Renal pelvis (tissue), 4 donors: ENCODE measurements around the gene PXK. TPM values are rescaled to one million over a fixed set of nuclear protein-coding genes. Genes with fewer than 3 reads are reported as not detected.

Source experiments
- DNase-seq: peaks from one replicate; pipeline ENCODE4 v3.0.0-alpha.2; 2013
- polyA plus RNA-seq, 3 donors: library from polyadenylated mRNA; unstranded; fragments of 120-200 nt; gene quantifications; one replicate each; pipeline ENCODE4 v1.2.1, GENCODE V29; 2013; ENCODE audit not compliant: insufficient read length in 3 of 3

Gene PXK
- polyA plus RNA-seq, 3 donors, result 21.8 to 37.2 (median 32.9) TPM

DNA sequence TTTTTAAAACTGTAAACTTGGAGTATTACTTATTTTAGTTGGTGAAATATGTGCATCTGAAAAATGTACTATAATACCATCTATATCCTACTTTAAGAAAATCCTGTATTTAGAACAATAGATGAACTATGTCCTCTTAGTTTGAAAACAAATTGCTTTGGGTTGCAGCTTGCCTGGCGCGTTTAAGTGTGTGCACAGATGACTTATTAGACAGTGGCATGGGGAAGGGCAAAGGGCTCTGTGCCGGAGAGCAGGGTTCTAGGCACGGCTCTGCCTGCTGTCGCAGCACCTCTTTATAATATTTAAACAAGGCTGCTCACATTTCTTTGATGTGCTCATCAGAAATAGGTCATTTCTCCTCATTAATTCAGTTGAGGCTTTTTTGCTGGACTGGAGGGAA lies 10.0 kb downstream of the PXK start:
- no peak for DNase-seq

DNA sequence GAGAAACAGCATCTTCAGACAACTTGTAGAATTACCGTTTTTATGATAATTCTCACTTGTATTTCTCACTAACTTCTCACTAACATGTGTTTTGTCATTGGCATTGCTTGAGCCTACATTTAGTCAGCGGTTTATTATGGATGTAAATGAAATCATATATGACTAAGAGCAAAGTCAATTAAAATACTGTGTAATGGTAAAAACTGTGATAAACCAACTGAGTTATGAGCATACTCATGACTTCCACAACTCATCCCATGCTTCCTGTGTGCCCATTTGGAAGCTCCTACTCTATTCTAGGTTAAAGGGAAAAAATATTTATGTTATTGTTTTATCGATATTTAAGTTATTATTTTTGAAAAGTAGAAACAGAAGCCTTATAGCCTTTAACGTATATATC lies 12.8 kb downstream of the PXK start:
- DNase-seq, result no peak

GRCh38 chr3:58346368-58346767 lies 13.7 kb downstream of the PXK start:
- no peak for DNase-seq

DNA sequence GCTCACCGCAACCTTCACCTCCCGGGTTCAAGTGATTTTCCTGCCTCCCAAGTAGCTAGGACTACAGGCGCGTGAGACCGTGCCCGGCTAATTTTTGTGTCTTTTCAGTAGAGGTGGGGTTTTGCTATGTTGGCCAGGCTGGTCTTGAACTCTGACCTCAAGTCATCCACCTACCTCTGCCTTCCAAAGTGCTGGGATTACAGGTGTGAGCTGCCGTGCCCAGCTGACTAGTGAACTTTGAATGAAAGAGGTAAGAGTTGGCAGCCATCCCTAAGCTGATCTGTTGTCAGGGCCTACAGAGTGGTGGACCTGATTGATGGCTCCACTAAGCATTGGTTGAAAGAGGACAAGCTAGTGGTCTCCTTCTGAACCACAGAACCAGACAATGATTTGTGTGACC lies 15.3 kb downstream of the PXK start:
- no peak for DNase-seq

DNA sequence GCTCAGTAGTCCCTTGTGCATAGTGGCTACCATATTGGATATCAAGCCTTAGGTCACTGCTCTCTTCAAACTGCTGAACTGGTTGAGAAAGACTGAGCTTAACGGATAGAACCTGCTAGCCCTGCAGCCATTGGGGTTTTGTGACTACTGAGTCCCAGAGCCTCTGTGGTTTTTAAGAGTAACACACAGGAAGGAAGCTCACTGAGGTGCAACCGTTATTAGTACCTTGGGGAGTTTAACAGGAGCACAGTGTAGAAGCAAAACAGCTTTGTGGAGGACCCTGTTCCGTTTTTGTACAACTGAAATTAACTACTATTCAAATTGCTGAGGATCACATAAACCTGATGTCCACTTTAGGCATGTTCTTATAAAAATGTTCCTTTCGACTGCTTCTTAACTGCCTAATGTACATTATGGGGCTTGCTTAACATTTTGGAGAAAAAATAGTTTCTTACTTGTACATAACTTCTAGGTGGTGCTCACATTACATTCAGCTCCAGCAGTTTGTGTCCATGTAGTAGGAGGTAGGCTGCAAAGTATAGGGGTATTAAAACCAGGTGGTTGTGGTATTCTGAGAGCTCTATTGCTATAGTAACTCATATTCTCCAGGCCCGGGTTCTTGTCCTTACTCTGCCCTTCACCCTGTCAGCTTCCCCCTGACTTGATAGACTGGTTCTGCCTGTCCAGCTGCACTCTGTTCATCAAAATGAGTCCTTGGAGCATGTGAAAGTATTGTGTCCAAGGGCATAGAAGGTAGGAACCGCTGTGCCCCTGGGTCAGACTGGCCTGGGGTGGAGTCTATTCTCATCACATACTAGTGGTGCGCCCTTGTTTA lies 17.3 kb downstream of the PXK start:
- DNase-seq, result no peak

DNA sequence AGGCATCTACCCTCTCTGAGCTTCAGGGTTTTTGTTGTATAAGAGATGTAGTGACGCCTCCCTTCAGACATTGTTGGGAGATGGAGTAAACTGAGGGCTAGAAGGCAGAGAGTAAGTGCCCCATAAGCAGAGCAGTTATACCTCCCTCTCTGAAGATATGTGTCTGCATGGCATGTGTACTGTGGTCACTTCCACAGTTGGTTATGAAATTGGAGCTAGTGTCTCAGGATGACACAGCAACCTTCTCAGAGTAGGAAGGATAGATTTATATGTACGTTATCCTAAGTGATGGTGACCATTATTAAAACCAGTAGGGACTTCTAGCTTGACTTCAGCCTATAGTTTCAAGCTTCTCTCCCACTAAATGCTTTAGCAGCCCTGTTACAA lies 17.9 kb downstream of the PXK start:
- DNase-seq, result no peak

GRCh38 chr3:58351920-58352319 lies 19.2 kb downstream of the PXK start:
- DNase-seq, result no peak

- no peak for DNase-seq
These were observed 19.9 kb downstream of the PXK start for GRCh38 chr3:58352626-58353025.

DNA sequence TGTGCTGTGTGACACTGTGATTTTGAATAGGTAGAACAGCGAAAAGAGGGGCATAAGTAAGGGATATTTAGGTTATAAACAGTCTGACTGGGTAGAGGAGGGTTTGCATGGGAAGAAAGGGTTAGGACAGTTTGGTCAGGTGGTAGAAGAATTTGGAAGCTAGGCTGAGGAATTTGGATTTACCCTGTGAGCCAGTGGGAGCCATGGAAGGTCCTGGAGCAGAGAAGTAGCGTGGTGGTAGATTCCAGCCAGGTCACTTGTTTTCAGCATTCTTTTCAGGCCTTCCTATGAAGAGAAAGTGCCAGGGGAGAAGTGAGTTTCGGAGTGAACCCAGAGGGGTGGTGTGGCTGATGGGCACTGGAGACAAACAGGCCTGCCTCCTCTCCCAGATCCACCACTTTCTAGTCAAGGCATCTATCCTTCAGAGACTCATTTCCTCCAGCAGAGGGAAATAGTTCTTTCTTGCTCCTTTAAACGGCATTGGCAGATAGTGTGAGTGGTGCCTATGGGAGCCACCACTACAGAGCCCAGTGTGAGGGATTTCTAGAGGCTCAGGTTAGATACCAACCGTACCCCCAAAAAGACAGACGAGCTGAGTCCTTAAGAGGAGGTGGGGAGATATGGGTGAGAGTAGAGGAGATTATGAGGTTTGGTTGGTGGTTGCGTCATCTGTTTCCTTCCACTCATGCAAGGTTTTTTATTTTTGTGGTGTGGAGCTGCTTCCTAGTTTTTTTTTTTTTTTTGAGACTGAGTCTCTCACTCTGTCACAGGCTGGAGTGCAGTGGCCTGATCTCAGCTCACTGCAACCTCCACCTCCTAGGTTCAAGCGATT lies 21.2 kb downstream of the PXK start:
- no peak for DNase-seq

- DNase-seq, result no peak
These were observed 22.5 kb downstream of the PXK start for GRCh38 chr3:58355179-58355578.

DNA sequence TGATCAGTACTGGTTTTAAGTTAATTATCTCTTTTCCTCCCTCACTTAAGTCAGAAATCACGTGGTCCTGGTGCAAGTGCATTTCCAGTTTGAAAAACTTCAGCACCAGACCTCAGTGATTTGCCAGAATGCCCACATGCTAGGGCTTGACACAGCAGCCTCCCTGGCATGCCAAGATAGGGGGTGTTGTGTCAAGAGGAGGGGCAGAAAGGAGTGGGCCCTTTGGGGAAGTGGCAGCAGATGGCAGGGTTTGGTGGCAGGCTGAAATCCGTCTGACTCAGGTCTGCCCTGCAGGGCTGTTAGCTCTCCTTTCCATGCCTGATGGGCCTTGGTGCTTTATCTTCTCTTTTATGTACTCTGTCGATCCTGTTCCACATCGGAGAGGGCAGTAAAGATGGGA lies 23.4 kb downstream of the PXK start:
- no peak for DNase-seq

- no peak for DNase-seq
These were observed 24.7 kb downstream of the PXK start for GRCh38 chr3:58357402-58357801.

- DNase-seq, result no peak
These were observed 25.4 kb downstream of the PXK start for GRCh38 chr3:58358092-58358491.

DNA sequence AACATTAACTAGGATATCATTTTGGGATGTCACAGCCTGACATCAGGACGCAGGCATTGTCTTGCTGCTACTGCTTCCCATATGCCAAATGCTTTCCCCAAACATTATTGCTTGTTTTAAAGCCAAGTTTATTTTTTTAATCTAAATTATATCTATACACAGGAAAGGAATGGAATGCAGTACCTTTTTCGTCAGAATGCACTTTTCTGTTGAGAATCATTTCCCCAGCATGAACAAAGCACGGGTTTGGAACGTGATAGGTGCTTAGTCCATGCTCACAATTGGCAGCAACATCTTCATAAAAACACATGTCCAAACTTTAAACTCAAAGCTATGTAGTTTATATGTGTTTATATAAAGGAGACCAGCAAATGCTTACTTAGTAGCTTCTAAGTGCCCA lies 26.1 kb downstream of the PXK start:
- no peak for DNase-seq

- DNase-seq, result no peak
These were observed 26.9 kb downstream of the PXK start for GRCh38 chr3:58359621-58360020.

- DNase-seq, result no peak
These were observed 29.2 kb downstream of the PXK start for GRCh38 chr3:58361866-58362265.

DNA sequence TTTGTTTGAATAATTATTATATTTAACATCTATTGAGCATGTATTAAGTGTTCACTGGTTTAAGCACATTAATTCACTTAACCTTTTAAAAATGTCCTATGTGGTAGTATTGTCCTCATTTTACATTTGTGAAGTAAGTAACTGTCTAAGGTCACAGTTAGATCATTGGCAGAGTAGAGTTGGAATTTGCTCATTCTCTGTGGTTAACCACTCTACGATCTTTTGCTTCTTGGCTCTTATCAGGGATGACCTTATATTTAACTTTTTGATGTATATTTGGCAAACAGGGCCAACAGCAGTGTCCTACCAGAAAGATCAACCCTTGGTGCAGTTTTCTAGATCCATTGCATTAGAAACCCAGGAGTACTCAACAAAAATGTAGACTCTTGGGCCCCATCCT lies 34.0 kb downstream of the PXK start:
- DNase-seq, result no peak

DNA sequence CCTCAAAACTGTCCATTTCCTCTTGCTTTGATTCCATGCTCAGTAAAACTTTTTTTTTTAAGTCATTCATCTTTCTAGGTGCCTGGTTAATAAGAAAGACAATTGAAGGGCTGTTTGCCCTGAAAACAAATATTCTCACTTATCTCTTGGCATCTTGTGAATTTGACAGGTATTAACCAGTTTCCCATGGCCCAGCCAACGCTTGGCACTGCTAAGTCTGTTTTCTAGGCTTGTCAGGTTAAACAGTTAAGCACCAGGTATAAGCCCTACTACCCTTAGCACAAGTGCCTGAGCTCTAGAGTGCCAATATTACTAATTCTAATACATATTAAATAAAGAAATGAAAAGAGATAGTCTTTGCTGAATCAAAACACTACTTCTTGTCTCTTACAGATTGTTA lies 36.3 kb downstream of the PXK start:
- no peak for DNase-seq

DNA sequence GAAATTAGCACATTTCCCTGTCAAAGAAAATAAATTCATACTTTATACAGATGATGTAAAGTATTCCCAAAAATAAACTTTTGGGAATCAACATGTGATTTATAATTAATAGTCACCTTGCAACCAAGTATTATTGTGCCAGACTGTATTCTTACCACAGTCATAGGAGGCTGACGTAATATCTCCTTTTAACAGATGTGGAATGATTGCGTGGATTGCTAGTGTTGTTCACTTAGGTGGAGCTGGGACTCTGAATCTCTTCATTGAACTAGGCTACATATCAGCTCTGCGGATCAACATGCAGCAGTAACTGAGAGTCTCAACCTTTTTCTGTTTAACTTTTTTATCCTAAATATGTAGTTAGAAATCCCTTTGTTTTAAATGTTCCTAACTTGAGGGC lies 37.2 kb downstream of the PXK start:
- DNase-seq, result no peak

- no peak for DNase-seq
These were observed 37.7 kb downstream of the PXK start for GRCh38 chr3:58370407-58370806.

DNA sequence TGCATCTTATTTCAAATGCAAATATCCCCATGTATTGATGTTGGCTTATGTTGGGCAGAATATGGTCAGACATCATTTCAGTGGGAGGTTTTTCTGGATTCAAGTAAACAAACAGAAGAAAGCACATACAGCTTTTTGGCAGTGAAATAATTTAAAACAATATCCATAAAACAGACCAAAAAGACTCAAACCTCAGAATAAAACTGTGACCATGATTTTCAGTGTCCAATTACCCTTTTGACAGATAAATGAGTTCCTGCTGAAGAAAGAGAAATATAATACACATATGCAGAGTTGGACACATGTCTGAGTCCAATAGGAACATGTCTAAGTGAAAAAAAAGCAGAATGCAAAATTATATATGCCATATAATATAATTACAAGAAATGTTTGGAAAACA lies 39.1 kb downstream of the PXK start:
- no peak for DNase-seq

GRCh38 chr3:58375254-58375653 lies 42.6 kb downstream of the PXK start:
- DNase-seq, result peak; percentile 52

- no peak for DNase-seq
These were observed 44.5 kb downstream of the PXK start for GRCh38 chr3:58377168-58377567.
